Occipital lobe (tissue), 2 donors: ENCODE measurements around the gene NSUN7. TPM values are rescaled to one million over a fixed set of nuclear protein-coding genes. Genes with fewer than 3 reads are reported as not detected.
"Not testable (repeated sequence)": the region's sequence is repeated elsewhere in the genome, so short reads cannot be mapped to it uniquely, and the experiment has no call there.

Experiments
- DNase-seq: peaks from one replicate; lab custom pipeline; 2025; lab: John Stamatoyannopoulos, UW
- total RNA-seq: library from RNA; depleted of rRNA; stranded (reverse); fragments of >200 nt; gene quantifications from one replicate; pipeline ENCODE4 v1.2.3, GENCODE V29; 2014

NSUN7 gene
- total RNA-seq: 4.4 TPM

GRCh38 chr4:40749717-40750460 lies at the start of gene NSUN7:
TSS of gene NSUN7 (plus strand) at chr4:40749955. CDS start at chr4:40750694, 739 bp downstream.
- DNase-seq: no peak

- DNase-seq: no peak
These were observed 47.5 kb upstream of the NSUN7 start for GRCh38 chr4:40702137-40702799.

- no peak for DNase-seq
These were observed 47.0 kb upstream of the NSUN7 start for GRCh38 chr4:40702800-40703151.

GRCh38 chr4:40704073-40704472 lies 45.7 kb upstream of the NSUN7 start:
- DNase-seq: no peak

- DNase-seq: no peak
These were observed 39.1 kb upstream of the NSUN7 start for GRCh38 chr4:40710484-40711254.

- not testable (repeated sequence) for DNase-seq
These were observed 36.8 kb upstream of the NSUN7 start for GRCh38 chr4:40713001-40713400.

GRCh38 chr4:40713798-40714197 lies 36.0 kb upstream of the NSUN7 start:
- DNase-seq: no peak

GRCh38 chr4:40718586-40718985 lies 31.2 kb upstream of the NSUN7 start:
- DNase-seq: no peak

- DNase-seq: no peak
These were observed 30.6 kb upstream of the NSUN7 start for GRCh38 chr4:40719008-40719623.

GRCh38 chr4:40720351-40720750 lies 29.4 kb upstream of the NSUN7 start:
- no peak for DNase-seq

- DNase-seq: no peak
These were observed 28.8 kb upstream of the NSUN7 start for GRCh38 chr4:40720916-40721315.

GRCh38 chr4:40721730-40722171 lies 28.0 kb upstream of the NSUN7 start:
- DNase-seq: no peak

GRCh38 chr4:40722576-40723161 lies 27.1 kb upstream of the NSUN7 start:
- no peak for DNase-seq

- DNase-seq: no peak
These were observed 26.0 kb upstream of the NSUN7 start for GRCh38 chr4:40723728-40724127.

GRCh38 chr4:40728333-40728732 lies 21.4 kb upstream of the NSUN7 start:
- no peak for DNase-seq

GRCh38 chr4:40729555-40729954 lies 20.2 kb upstream of the NSUN7 start:
- DNase-seq: no peak

- no peak for DNase-seq
These were observed 19.6 kb upstream of the NSUN7 start for GRCh38 chr4:40730091-40730679.

GRCh38 chr4:40731361-40731760 lies 18.4 kb upstream of the NSUN7 start:
- no peak for DNase-seq

- no peak for DNase-seq
These were observed 17.9 kb upstream of the NSUN7 start for GRCh38 chr4:40731792-40732245.

GRCh38 chr4:40733752-40734151 lies 16.0 kb upstream of the NSUN7 start:
- DNase-seq: no peak

- no peak for DNase-seq
These were observed 15.3 kb upstream of the NSUN7 start for GRCh38 chr4:40734497-40734896.
